SK-N-SH (cell line): Measurements from ENCODE around the gene DLX2. TPM values are rescaled to one million over a fixed set of nuclear protein-coding genes. Genes with fewer than 3 reads are reported as not detected.

Experiments
- CTCF ChIA-PET: fragments of 300-600, 350-600 bp; formaldehyde crosslinking; extraction: SDS; loops from one replicate; lab custom pipeline; 2021; lab: Yijun Ruan, JAX
- POLR2A ChIA-PET: fragments of 350-600 bp; sonication (Branson Sonifier 250); formaldehyde crosslinking; extraction: SDS; loops from one replicate; lab custom pipeline; 2020; ENCODE audit warnings: antibody characterized with exemption, inconsistent platforms; lab: Yijun Ruan, JAX
- DNase-seq: peaks from one replicate; pipeline ENCODE4 v3.0.0; 2012
- H2AFZ ChIP-seq: fragments of 200-600 bp; sonication (generic); 2 replicates; pipeline ENCODE4 v1.8.1; 2016; ENCODE audit warnings: antibody characterized with exemption, mild to moderate bottlenecking, low read depth
- H3F3A ChIP-seq: fragments of 200-600 bp; sonication (generic); replicated peaks from 2 replicates; pipeline ENCODE3; 2016; ENCODE audit warnings: antibody characterized with exemption, mild to moderate bottlenecking; ENCODE audit not compliant: insufficient read depth
- H3K27ac ChIP-seq, 2 experiments: fragments of 200-500 bp in 1 of 2; fragments of 200-600 bp in 1 of 2; sonication (Bioruptor generic) in 1 of 2; sonication (generic), shearing (Covaris generic) in 1 of 2; 2 replicates each; pipeline versions ENCODE4 v1.5.1 to v1.6.1; 2014 to 2016; ENCODE audit warnings: low read depth in 2 of 2, inconsistent platforms in 1 of 2, low read length in 1 of 2, mild to moderate bottlenecking in 1 of 2, mixed read lengths in 1 of 2
- H3K27me3 ChIP-seq: fragments of 200-600 bp; sonication (generic), shearing (Covaris generic); 2 replicates; pipeline ENCODE4 v1.6.1; 2016; ENCODE audit warnings: mixed run types; ENCODE audit not compliant: insufficient read depth
- H3K36me3 ChIP-seq, 2 experiments: fragments of 200-500 bp in 1 of 2; fragments of 200-600 bp in 1 of 2; sonication (Bioruptor generic) in 1 of 2; sonication (generic) in 1 of 2; replicated peaks in 1 of 2; 2 replicates each; pipeline versions ENCODE3 to v1.5.1; 2014 to 2016; ENCODE audit warnings: low read length in 1 of 2, mild to moderate bottlenecking in 1 of 2; ENCODE audit not compliant: insufficient read depth in 2 of 2, control insufficient read depth in 1 of 2
- H3K4me1 ChIP-seq, 2 experiments: fragments of 200-500 bp in 1 of 2; fragments of 200-600 bp in 1 of 2; sonication (Bioruptor generic) in 1 of 2; sonication (generic), shearing (Covaris generic) in 1 of 2; 2 replicates each; pipeline versions ENCODE4 v1.5.1 to v1.6.1; 2014 to 2016; ENCODE audit warnings: low read depth in 1 of 2, low read length in 1 of 2, mixed run types in 1 of 2; ENCODE audit not compliant: insufficient read depth in 2 of 2, control insufficient read depth in 1 of 2
- H3K4me2 ChIP-seq: fragments of 200-600 bp; sonication (generic), shearing (Covaris generic); 2 replicates; pipeline ENCODE4 v1.6.1; 2017; ENCODE audit warnings: mixed run types
- H3K4me3 ChIP-seq, 2 experiments: fragments of 200-500 bp in 1 of 2; fragments of 200-600 bp in 1 of 2; sonication (Bioruptor generic) in 1 of 2; sonication (generic), shearing (Covaris generic) in 1 of 2; 2 replicates each; pipeline versions ENCODE4 v1.5.1 to v1.8.1; 2014 to 2016; ENCODE audit warnings: low read depth in 2 of 2, inconsistent platforms in 1 of 2, low read length in 1 of 2, mild to moderate bottlenecking in 1 of 2, mixed read lengths in 1 of 2, moderate library complexity in 1 of 2
- H3K79me2 ChIP-seq: fragments of 200-600 bp; sonication (generic); 2 replicates; pipeline ENCODE4 v1.8.1; 2017; ENCODE audit warnings: mild to moderate bottlenecking; ENCODE audit not compliant: insufficient read depth
- H3K9ac ChIP-seq: fragments of 200-600 bp; sonication (generic); 2 replicates; pipeline ENCODE4 v1.6.1; 2017; ENCODE audit warnings: mixed run types
- H3K9me2 ChIP-seq: fragments of 200-600 bp; sonication (generic); 2 replicates; pipeline ENCODE4 v1.6.1; 2017; ENCODE audit warnings: mixed run types
- H3K9me3 ChIP-seq: fragments of 200-600 bp; sonication (generic); 2 replicates; pipeline ENCODE4 v1.6.1; 2017; ENCODE audit warnings: mixed run types, mild to moderate bottlenecking, moderate library complexity
- H4K20me1 ChIP-seq: fragments of 200-600 bp; sonication (generic); 2 replicates; pipeline ENCODE4 v1.6.1; 2017; ENCODE audit warnings: mild to moderate bottlenecking, mixed run types; ENCODE audit not compliant: insufficient read depth
- CTCF ChIP-seq: fragments of 200-600 bp; sonication (generic); IDR thresholded peaks from 2 replicates; pipeline ENCODE4 v1.6.1; 2017; ENCODE audit warnings: antibody characterized with exemption, mild to moderate bottlenecking, moderate library complexity
- EZH2phosphoT487 ChIP-seq: fragments of 200-600 bp; sonication (generic); IDR thresholded peaks from 2 replicates; pipeline ENCODE4 v1.6.1; 2017; ENCODE audit warnings: low read depth, mixed run types, mild to moderate bottlenecking, antibody characterized with exemption, moderate library complexity, borderline replicate concordance
- FOSL2 ChIP-seq: IDR thresholded peaks from 2 replicates; pipeline ENCODE4 v1.4.0; 2012; ENCODE audit warnings: low read depth, mild to moderate bottlenecking, moderate library complexity, borderline replicate concordance
- GABPA ChIP-seq: IDR thresholded peaks from 2 replicates; pipeline ENCODE4 v1.4.0; 2012; ENCODE audit warnings: low read depth, mild to moderate bottlenecking
- JUND ChIP-seq: IDR thresholded peaks from 2 replicates; pipeline ENCODE4 v1.4.0; 2012
- MAX ChIP-seq: IDR thresholded peaks from 2 replicates; pipeline ENCODE4 v1.4.0; 2012; ENCODE audit warnings: low read depth
- MXI1 ChIP-seq: IDR thresholded peaks from 2 replicates; pipeline ENCODE4 v1.6.1; 2012; ENCODE audit warnings: mild to moderate bottlenecking, low read depth, low read length, improper control_type of control experiment
- NRF1 ChIP-seq: IDR thresholded peaks from 2 replicates; pipeline ENCODE4 v1.6.1; 2012; ENCODE audit warnings: low read depth, mild to moderate bottlenecking, low read length
- POLR2AphosphoS5 ChIP-seq: IDR thresholded peaks from 2 replicates; pipeline ENCODE4 v1.6.1; 2012; ENCODE audit warnings: low read depth, low read length
- RFX5 ChIP-seq: IDR thresholded peaks from 2 replicates; pipeline ENCODE4 v1.6.1; 2012; ENCODE audit warnings: mild to moderate bottlenecking, improper control_type of control experiment, low read length
- SIN3A ChIP-seq: IDR thresholded peaks from 2 replicates; pipeline ENCODE4 v1.6.1; 2012; ENCODE audit warnings: low read depth, mild to moderate bottlenecking, low read length, moderate library complexity, borderline replicate concordance
- TCF12 ChIP-seq: IDR thresholded peaks from 2 replicates; pipeline ENCODE4 v1.4.0; 2012
- USF2 ChIP-seq: fragments of 150-350 bp; IDR thresholded peaks from 2 replicates; pipeline ENCODE4 v1.6.1; 2017; ENCODE audit warnings: antibody characterized with exemption, low read length, low read depth, borderline replicate concordance
- YY1 ChIP-seq: IDR thresholded peaks from 2 replicates; pipeline ENCODE4 v1.4.0; 2012; ENCODE audit warnings: low read depth, mild to moderate bottlenecking
- ZBTB33 ChIP-seq: IDR thresholded peaks from 2 replicates; pipeline ENCODE4 v1.4.0; 2012; ENCODE audit warnings: low read depth, borderline replicate concordance
- WGBS: methylation state at CpG from one replicate; pipeline ENCODE4 v1.1.6; 2017; ENCODE audit warnings: low lambda C conversion rate; 5-methylcytosine and 5-hydroxymethylcytosine counted together
- polyA plus RNA-seq, 3 experiments: library from polyadenylated mRNA; depleted of rRNA; stranded (reverse); fragments of >200 nt; gene quantifications; 2 replicates each; pipeline ENCODE4 v1.2.3, GENCODE V29; 2012
- TF ChIP-seq, protein P1 (sequence below): fragments of 150-350 bp; IDR thresholded peaks from 2 replicates; pipeline ENCODE4 v1.6.1; 2016; ENCODE audit warnings: mild to moderate bottlenecking, low read depth, low read length

DLX2 gene
- polyA plus RNA-seq, 1 of the 3 experiments (the other 2 are of a cell fraction): 0.02 TPM

GRCh38 chr2:172135446-172135845 lies 32.7 kb upstream of the DLX2 start (continued):
- no peak for TF ChIP-seq CTCF

GRCh38 chr2:172134270-172134669 lies 31.6 kb upstream of the DLX2 start:
- Histone ChIP-seq H3K36me3 (no peaks in the 10 kb centered on the region), H3K4me3 (no peak overlapping the region), H3K9ac (no peak overlapping the region), H3K9me3 (peaks cover 4% of the 10 kb centered on the region; the same call in 1 of the 2 replicates), H3K27me3 (no peaks in the 10 kb centered on the region), H3K79me2 (no peaks in the 10 kb centered on the region), H4K20me1 (no peaks in the 10 kb centered on the region), H3F3A (peaks cover 3% of the 10 kb centered on the region), H3K9me2 (no peaks in the 10 kb centered on the region), H2AFZ (no peak overlapping the region), H3K27ac (no peak overlapping the region), H3K4me1 (no peaks in the 10 kb centered on the region), H3K4me2 (no peak overlapping the region)
- ChIA-PET POLR2A (no interaction called here), CTCF (interaction anchor here (1.1 kb wide), 1 partner anchor 20 kb away, joined by 3 read pairs; no protein-coding TSS in a partner anchor)
- TF ChIP-seq, protein P1, sequence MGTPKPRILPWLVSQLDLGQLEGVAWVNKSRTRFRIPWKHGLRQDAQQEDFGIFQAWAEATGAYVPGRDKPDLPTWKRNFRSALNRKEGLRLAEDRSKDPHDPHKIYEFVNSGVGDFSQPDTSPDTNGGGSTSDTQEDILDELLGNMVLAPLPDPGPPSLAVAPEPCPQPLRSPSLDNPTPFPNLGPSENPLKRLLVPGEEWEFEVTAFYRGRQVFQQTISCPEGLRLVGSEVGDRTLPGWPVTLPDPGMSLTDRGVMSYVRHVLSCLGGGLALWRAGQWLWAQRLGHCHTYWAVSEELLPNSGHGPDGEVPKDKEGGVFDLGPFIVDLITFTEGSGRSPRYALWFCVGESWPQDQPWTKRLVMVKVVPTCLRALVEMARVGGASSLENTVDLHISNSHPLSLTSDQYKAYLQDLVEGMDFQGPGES: no peak
- TF ChIP-seq GABPA: no peak
- TF ChIP-seq YY1: no peak
- TF ChIP-seq JUND: no peak
- TF ChIP-seq POLR2AphosphoS5: no peak
- TF ChIP-seq RFX5: no peak
- no peak for TF ChIP-seq SIN3A
- no peak for TF ChIP-seq MXI1
- no peak for TF ChIP-seq NRF1
- no peak for TF ChIP-seq FOSL2
- no peak for TF ChIP-seq USF2
- TF ChIP-seq MAX: no peak
- no peak for TF ChIP-seq TCF12
- TF ChIP-seq ZBTB33: no peak
- TF ChIP-seq CTCF: no peak
- no peak for TF ChIP-seq EZH2phosphoT487
- DNase-seq: no peak
- WGBS: 30% methylated on average over 3 of the region's 3 CpGs
